GM18861 (cell line): ENCODE results near the gene STAT6.
"Not testable (repeated sequence)": the region's sequence is repeated elsewhere in the genome, so short reads cannot be mapped to it uniquely, and the experiment has no call there.

Source experiments
- ATAC-seq: cut with Tn5 transposase; IDR thresholded peaks from one replicate; pipeline ENCODE4 v1.9.1; 2021; ENCODE audit not compliant: unreplicated experiment

STAT6 gene

GRCh38 chr12:57127726-57128518, 16.8 kb upstream of the STAT6 start, which contains the start of gene LRP1:
TSS of gene LRP1 (plus strand) at chr12:57128483. CDS start at chr12:57128965, 482 bp downstream.
- no peak for ATAC-seq

GRCh38 chr12:57127101-57127725, 16.1 kb upstream of the STAT6 start:
- ATAC-seq: no peak

- ATAC-seq: no peak
These were observed 15.4 kb upstream of the STAT6 start for GRCh38 chr12:57126561-57126960.

- ATAC-seq: no peak
These were observed 14.9 kb upstream of the STAT6 start for GRCh38 chr12:57126061-57126460.

GRCh38 chr12:57124261-57124877, 13.2 kb upstream of the STAT6 start:
- no peak for ATAC-seq

GRCh38 chr12:57123813-57124212, 12.7 kb upstream of the STAT6 start:
- no peak for ATAC-seq

- not testable (repeated sequence) for ATAC-seq
These were observed 9.6 kb upstream of the STAT6 start for GRCh38 chr12:57120718-57121117.

- no peak for ATAC-seq
These were observed 8.3 kb upstream of the STAT6 start for GRCh38 chr12:57119294-57120085.

- ATAC-seq: no peak
These were observed 7.6 kb upstream of the STAT6 start for GRCh38 chr12:57118711-57119271.

- no peak for ATAC-seq
These were observed 5.6 kb upstream of the STAT6 start for GRCh38 chr12:57116580-57117281.

GRCh38 chr12:57112492-57113294, 1.5 kb upstream of the STAT6 start:
- ATAC-seq: peak; percentile 46

GRCh38 chr12:57110104-57111030, 795 bp downstream of the STAT6 start:
- peak; percentile 43 for ATAC-seq

GRCh38 chr12:57109207-57110103, 1.7 kb downstream of the STAT6 start:
- no peak for ATAC-seq

- ATAC-seq: no peak
These were observed 3.6 kb downstream of the STAT6 start for GRCh38 chr12:57107456-57108155.

- no peak for ATAC-seq
These were observed 5.0 kb downstream of the STAT6 start for GRCh38 chr12:57106021-57106708.
